Muscle layer of duodenum (tissue), 2 donors: Measurements from ENCODE around the gene LNPEP.

Source experiments
- H3K27ac ChIP-seq: one replicate; pipeline ENCODE4 v1.7.0; 2013; ENCODE audit warnings: mild to moderate bottlenecking, low read length
- H3K27me3 ChIP-seq: one replicate; pipeline ENCODE4 v1.7.0; 2013; ENCODE audit warnings: low read depth, mild to moderate bottlenecking, control low read depth, low read length
- H3K36me3 ChIP-seq, 2 donors: one replicate each; pipeline ENCODE4 v1.7.0; 2013; ENCODE audit warnings: low read length in 2 of 2, control low read depth in 1 of 2, mild to moderate bottlenecking in 1 of 2; ENCODE audit not compliant: insufficient read depth in 2 of 2, control insufficient read depth in 1 of 2
- H3K4me1 ChIP-seq, 2 donors: one replicate each; pipeline ENCODE4 v1.7.0; 2013; ENCODE audit warnings: low read length in 2 of 2, mild to moderate bottlenecking in 2 of 2, control low read depth in 1 of 2, moderate library complexity in 1 of 2; ENCODE audit not compliant: insufficient read depth in 2 of 2, control insufficient read depth in 1 of 2
- H3K4me3 ChIP-seq, 2 donors: one replicate each; pipeline ENCODE4 v1.7.0; 2013; ENCODE audit warnings: low read length in 2 of 2, low read depth in 1 of 2, mild to moderate bottlenecking in 1 of 2
- H3K9me3 ChIP-seq, 2 donors: one replicate each; pipeline ENCODE4 v1.7.0; 2013; ENCODE audit warnings: low read length in 2 of 2, control low read depth in 1 of 2, mild to moderate bottlenecking in 1 of 2; ENCODE audit not compliant: control insufficient read depth in 1 of 2
- donor health status: healthy.

LNPEP gene

GRCh38 chr5:96942911-96943310 is 7.0 kb downstream of the LNPEP start:
- H3K27me3 ChIP-seq: no peaks in the 10 kb centered on the region
- H3K9me3 ChIP-seq: no peaks in the 10 kb centered on the region
- H3K4me3 ChIP-seq: no peak overlapping the region
- H3K27ac ChIP-seq: no peak overlapping the region
- no peaks in the 10 kb centered on the region for H3K36me3 ChIP-seq
- peaks cover 5 to 13% of the 10 kb centered on the region in 2 donors for H3K4me1 ChIP-seq

- peaks cover 0 to 4% of the 10 kb centered on the region in 2 donors for H3K4me1 ChIP-seq
Measured at GRCh38 chr5:96943799-96944198, 7.9 kb downstream of the LNPEP start.

DNA sequence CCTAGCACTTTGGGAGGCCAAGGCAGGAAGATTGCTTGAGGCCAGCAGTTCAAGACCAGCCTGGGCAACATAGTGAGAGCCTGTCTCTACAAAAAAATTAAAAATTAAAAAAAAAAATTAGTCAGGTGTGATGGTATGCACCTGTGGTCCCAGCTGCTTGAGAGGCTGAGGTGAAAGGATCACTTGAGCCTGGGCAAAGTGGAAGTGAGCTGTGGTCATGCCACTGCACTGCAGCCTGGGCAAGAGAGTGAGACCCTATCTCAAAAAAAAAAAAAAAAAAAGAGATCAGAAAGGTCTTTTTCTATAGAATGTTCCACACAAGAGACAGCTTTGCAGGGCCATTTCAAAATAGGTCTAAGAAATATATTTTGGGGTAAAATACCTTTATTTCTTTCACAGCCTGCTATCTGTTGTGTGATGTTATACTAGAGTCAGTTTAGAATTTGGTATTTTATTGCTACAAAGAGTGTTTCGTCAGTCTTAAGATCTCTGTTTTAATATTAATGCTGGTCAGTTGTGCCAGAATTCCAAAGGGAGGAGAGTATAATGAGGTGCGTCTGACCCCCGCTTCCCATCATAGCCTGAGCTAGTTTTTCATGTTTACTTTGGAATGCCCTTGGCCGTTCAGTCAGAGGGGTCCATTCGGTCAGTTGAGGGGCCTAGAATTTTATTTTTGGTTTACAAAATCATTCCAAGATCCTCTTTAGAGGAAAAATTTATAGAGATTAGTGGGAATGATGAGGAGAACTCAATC is 9.4 kb downstream of the LNPEP start:
- no peaks in the 10 kb centered on the region for H3K4me1 ChIP-seq
- H3K36me3 ChIP-seq: no peaks in the 10 kb centered on the region
- no peak overlapping the region for H3K4me3 ChIP-seq
- no peak overlapping the region for H3K27ac ChIP-seq
- no peaks in the 10 kb centered on the region for H3K27me3 ChIP-seq
- H3K9me3 ChIP-seq: no peaks in the 10 kb centered on the region

More at GRCh38 chr5:96943799-96944198, 7.9 kb downstream of the LNPEP start:
- no peak overlapping the region for H3K4me3 ChIP-seq
- H3K9me3 ChIP-seq: no peaks in the 10 kb centered on the region
- H3K36me3 ChIP-seq: no peaks in the 10 kb centered on the region
- H3K27me3 ChIP-seq: no peaks in the 10 kb centered on the region
- no peak overlapping the region for H3K27ac ChIP-seq

GRCh38 chr5:96946381-96946780 is 10.5 kb downstream of the LNPEP start:
- Histone ChIP-seq H3K4me1 (no peaks in the 10 kb centered on the region), H3K4me3 (no peak overlapping the region), H3K36me3 (no peaks in the 10 kb centered on the region), H3K27me3 (no peaks in the 10 kb centered on the region), H3K27ac (no peak overlapping the region), H3K9me3 (no peaks in the 10 kb centered on the region)

GRCh38 chr5:96952118-96952750 is 16.4 kb downstream of the LNPEP start:
- Histone ChIP-seq H3K9me3 (no peaks in the 10 kb centered on the region), H3K36me3 (no peaks in the 10 kb centered on the region), H3K4me1 (peaks cover 0 to 9% of the 10 kb centered on the region in 2 donors), H3K27me3 (no peaks in the 10 kb centered on the region), H3K4me3 (no peak overlapping the region), H3K27ac (peak overlapping the region; percentile 35)

DNA sequence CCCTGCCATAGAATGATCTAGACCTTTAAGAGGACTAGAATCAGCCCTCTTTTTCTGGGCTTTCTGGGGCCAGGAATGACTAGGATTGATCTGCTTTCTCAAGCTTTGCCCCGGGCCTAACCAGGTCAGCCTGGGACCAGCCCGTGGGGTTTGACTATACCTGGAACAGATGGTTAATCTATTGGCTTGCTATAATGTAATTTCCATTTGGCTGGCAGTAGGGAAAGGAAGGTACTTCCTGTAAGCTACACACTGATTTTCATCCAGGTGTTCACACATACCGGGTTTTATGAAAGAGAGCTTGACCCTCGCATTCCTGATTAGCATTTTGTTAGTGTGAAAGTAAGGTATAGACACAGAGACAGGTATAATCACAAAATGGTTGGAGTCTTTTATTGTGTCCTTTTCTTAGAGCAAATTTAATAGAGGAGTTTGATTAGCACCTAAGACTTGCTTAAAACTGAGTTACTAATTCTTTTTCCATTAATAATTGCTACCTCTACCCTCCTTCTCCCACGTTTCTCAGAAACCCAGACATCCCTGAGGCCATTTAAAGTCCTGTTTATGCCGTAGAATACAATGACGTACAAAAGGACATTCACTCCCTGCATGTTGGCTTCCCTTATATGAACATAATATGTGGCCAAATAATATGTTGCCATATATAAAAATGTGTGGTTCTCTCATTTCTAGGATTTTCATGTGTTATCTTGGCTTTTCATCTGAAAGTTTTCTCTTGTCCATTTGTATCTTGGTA is 17.3 kb downstream of the LNPEP start:
- H3K27ac ChIP-seq: peak overlapping the region; percentile 35
- H3K4me3 ChIP-seq: no peak overlapping the region
- H3K9me3 ChIP-seq: no peaks in the 10 kb centered on the region
- H3K27me3 ChIP-seq: no peaks in the 10 kb centered on the region
- no peaks in the 10 kb centered on the region for H3K36me3 ChIP-seq
- peaks cover 0 to 14% of the 10 kb centered on the region in 2 donors for H3K4me1 ChIP-seq

DNA sequence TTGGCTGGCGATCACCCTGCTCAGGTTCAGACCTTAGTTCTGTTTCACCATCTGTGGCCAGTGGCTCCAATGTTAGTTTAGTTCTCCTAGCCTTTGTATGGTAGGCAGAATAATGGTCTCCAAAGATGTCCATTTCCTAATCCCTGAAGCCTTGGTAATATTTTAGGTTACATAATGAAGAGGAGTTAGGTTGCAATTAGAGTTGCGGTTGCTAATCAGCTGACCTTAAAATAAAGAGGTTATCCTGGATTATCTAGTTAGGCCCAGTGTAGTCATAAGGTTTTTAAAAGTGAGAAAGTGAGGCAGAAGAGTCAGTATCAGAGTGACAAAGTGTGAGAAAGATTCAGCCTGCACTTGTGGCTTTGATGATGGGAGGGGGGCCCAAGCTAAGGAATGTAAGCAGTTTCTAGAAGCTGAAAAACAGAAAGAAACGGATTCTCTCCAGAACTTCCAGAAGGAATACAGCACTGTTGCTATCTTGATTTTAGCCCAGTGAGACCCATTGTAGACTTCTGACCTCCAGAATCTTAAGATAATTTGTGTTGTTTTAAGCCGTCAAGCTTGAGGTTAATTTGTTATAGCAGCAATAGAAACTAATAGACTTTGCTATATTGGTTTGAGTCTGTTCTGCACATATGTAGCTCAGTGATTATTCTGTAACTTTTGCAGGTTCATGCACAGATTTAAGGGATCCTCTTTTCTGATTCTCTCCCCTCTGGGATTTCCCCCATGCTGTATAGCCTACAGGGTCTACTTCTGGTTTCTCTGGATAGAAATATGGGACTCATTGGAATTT is 21.6 kb downstream of the LNPEP start:
- Histone ChIP-seq H3K36me3 (no peaks in the 10 kb centered on the region), H3K9me3 (no peaks in the 10 kb centered on the region), H3K27me3 (no peaks in the 10 kb centered on the region), H3K27ac (no peak overlapping the region), H3K4me1 (peaks cover 0 to 16% of the 10 kb centered on the region in 2 donors), H3K4me3 (no peak overlapping the region)

GRCh38 chr5:96958977-96959376 is 23.1 kb downstream of the LNPEP start:
- Histone ChIP-seq H3K27ac (no peak overlapping the region), H3K9me3 (no peaks in the 10 kb centered on the region), H3K4me1 (peaks cover 0 to 28% of the 10 kb centered on the region in 2 donors), H3K4me3 (no peak overlapping the region), H3K36me3 (no peaks in the 10 kb centered on the region), H3K27me3 (no peaks in the 10 kb centered on the region)

GRCh38 chr5:96961053-96961452 is 25.2 kb downstream of the LNPEP start:
- Histone ChIP-seq H3K4me3 (no peak overlapping the region), H3K27me3 (no peaks in the 10 kb centered on the region), H3K36me3 (no peaks in the 10 kb centered on the region), H3K4me1 (peaks cover 0 to 29% of the 10 kb centered on the region in 2 donors), H3K9me3 (no peaks in the 10 kb centered on the region), H3K27ac (no peak overlapping the region)

DNA sequence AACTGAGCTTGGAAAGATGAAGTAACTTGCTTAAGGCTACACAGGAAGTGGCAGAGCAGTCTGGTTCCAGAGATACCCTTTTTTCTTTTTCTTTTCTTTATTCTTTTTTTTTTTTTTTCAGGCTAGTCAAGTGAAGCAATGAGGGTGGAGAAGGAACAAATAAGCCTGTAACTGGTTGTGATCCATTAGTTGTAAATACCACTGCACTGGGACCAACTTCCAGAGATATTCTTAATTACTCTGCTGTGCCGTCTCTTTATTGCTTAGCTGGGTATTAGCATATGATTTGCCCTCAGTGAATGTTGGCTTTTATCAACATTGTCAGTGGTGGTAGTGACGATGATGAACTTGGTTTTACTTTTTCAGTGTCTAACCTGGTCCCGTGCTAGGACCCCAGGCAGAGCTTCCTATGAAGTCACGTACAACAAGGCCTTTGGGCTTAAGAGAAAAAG is 26.7 kb downstream of the LNPEP start:
- H3K4me3 ChIP-seq: no peak overlapping the region
- H3K4me1 ChIP-seq: peaks cover 0 to 31% of the 10 kb centered on the region in 2 donors
- no peaks in the 10 kb centered on the region for H3K9me3 ChIP-seq
- H3K27me3 ChIP-seq: no peaks in the 10 kb centered on the region
- no peak overlapping the region for H3K27ac ChIP-seq
- no peaks in the 10 kb centered on the region for H3K36me3 ChIP-seq

- Histone ChIP-seq H3K9me3 (no peaks in the 10 kb centered on the region), H3K36me3 (no peaks in the 10 kb centered on the region), H3K4me3 (no peak overlapping the region), H3K4me1 (peaks cover 3 to 30% of the 10 kb centered on the region in 2 donors), H3K27me3 (no peaks in the 10 kb centered on the region), H3K27ac (no peak overlapping the region)
Measured at GRCh38 chr5:96963267-96963666, 27.4 kb downstream of the LNPEP start.
